Measurements from ENCODE around the gene RBM6.
"Not testable (repeated sequence)": the region's sequence is repeated elsewhere in the genome, so short reads cannot be mapped to it uniquely, and the experiment has no call there.

The RBM6 gene

GRCh38 chr3:49939858-49940666 lies at the start of gene RBM6:
Gene RBM6 (plus strand): TSS chr3:49940150. CDS start chr3:49962642, 22,492 bp downstream.
- Histone ChIP-seq H3K36me3 (ENCODE audit: control insufficient read depth, insufficient read depth, low read length) (no peaks in the 10 kb centered on the region), H3K4me1 (ENCODE audit: control insufficient read depth, insufficient read depth, low read length) (peaks cover 5% of the 10 kb centered on the region), H3K27me3 (ENCODE audit: control insufficient read depth, insufficient read depth, low read length) (no peaks in the 10 kb centered on the region), H3K4me3 (ENCODE audit: low read length) (peak within 1 kb of the TSS; percentile 98), H3K9ac (ENCODE audit: low read length) (peak within 1 kb of the TSS; percentile 96), H3K27ac (ENCODE audit: low read depth, low read length) (peak within 1 kb of the TSS; percentile 94)

- H3K27ac ChIP-seq (ENCODE audit: low read depth, low read length): no peak overlapping the region
- H3K27me3 ChIP-seq (ENCODE audit: control insufficient read depth, insufficient read depth, low read length): no peaks in the 10 kb centered on the region
- no peak overlapping the region for H3K9ac ChIP-seq (ENCODE audit: low read length)
- H3K36me3 ChIP-seq (ENCODE audit: control insufficient read depth, insufficient read depth, low read length): peaks cover 12% of the 10 kb centered on the region
- no peak overlapping the region for H3K4me3 ChIP-seq (ENCODE audit: low read length)
- no peaks in the 10 kb centered on the region for H3K4me1 ChIP-seq (ENCODE audit: control insufficient read depth, insufficient read depth, low read length)
Observed at GRCh38 chr3:49895791-49896190, 44.2 kb upstream of the RBM6 start.

- no peaks in the 10 kb centered on the region for H3K27me3 ChIP-seq (ENCODE audit: control insufficient read depth, insufficient read depth, low read length)
- no peaks in the 10 kb centered on the region for H3K4me1 ChIP-seq (ENCODE audit: control insufficient read depth, insufficient read depth, low read length)
- peaks cover 9% of the 10 kb centered on the region for H3K36me3 ChIP-seq (ENCODE audit: control insufficient read depth, insufficient read depth, low read length)
- no peak overlapping the region for H3K9ac ChIP-seq (ENCODE audit: low read length)
- H3K4me3 ChIP-seq (ENCODE audit: low read length): no peak overlapping the region
- H3K27ac ChIP-seq (ENCODE audit: low read depth, low read length): no peak overlapping the region
Observed at GRCh38 chr3:49896345-49896744, 43.6 kb upstream of the RBM6 start.

GRCh38 chr3:49898991-49899390 lies 41.0 kb upstream of the RBM6 start:
- H3K27me3 ChIP-seq (ENCODE audit: control insufficient read depth, insufficient read depth, low read length): no peaks in the 10 kb centered on the region
- no peak overlapping the region for H3K9ac ChIP-seq (ENCODE audit: low read length)
- no peaks in the 10 kb centered on the region for H3K4me1 ChIP-seq (ENCODE audit: control insufficient read depth, insufficient read depth, low read length)
- H3K4me3 ChIP-seq (ENCODE audit: low read length): no peak overlapping the region
- H3K27ac ChIP-seq (ENCODE audit: low read depth, low read length): no peak overlapping the region
- peaks cover 9% of the 10 kb centered on the region for H3K36me3 ChIP-seq (ENCODE audit: control insufficient read depth, insufficient read depth, low read length)

GRCh38 chr3:49899815-49900214 lies 40.1 kb upstream of the RBM6 start:
- H3K27ac ChIP-seq (ENCODE audit: low read depth, low read length): no peak overlapping the region
- H3K27me3 ChIP-seq (ENCODE audit: control insufficient read depth, insufficient read depth, low read length): no peaks in the 10 kb centered on the region
- H3K9ac ChIP-seq (ENCODE audit: low read length): no peak overlapping the region
- H3K36me3 ChIP-seq (ENCODE audit: control insufficient read depth, insufficient read depth, low read length): peaks cover 9% of the 10 kb centered on the region
- peak overlapping the region; percentile 10 for H3K4me3 ChIP-seq (ENCODE audit: low read length)
- H3K4me1 ChIP-seq (ENCODE audit: control insufficient read depth, insufficient read depth, low read length): no peaks in the 10 kb centered on the region

- H3K4me1 ChIP-seq (ENCODE audit: control insufficient read depth, insufficient read depth, low read length): peaks cover under 1% of the 10 kb centered on the region
- H3K9ac ChIP-seq (ENCODE audit: low read length): no peak overlapping the region
- H3K27ac ChIP-seq (ENCODE audit: low read depth, low read length): no peak overlapping the region
- H3K27me3 ChIP-seq (ENCODE audit: control insufficient read depth, insufficient read depth, low read length): no peaks in the 10 kb centered on the region
- H3K36me3 ChIP-seq (ENCODE audit: control insufficient read depth, insufficient read depth, low read length): peaks cover 6% of the 10 kb centered on the region
- H3K4me3 ChIP-seq (ENCODE audit: low read length): peak overlapping the region; percentile 16
Observed at GRCh38 chr3:49900491-49901153, 39.3 kb upstream of the RBM6 start.

GRCh38 chr3:49901366-49902339 lies 38.3 kb upstream of the RBM6 start:
- Histone ChIP-seq H3K9ac (ENCODE audit: low read length) (no peak overlapping the region), H3K27me3 (ENCODE audit: control insufficient read depth, insufficient read depth, low read length) (no peaks in the 10 kb centered on the region), H3K4me3 (ENCODE audit: low read length) (peak overlapping the region; percentile 30), H3K27ac (ENCODE audit: low read depth, low read length) (no peak overlapping the region), H3K4me1 (ENCODE audit: control insufficient read depth, insufficient read depth, low read length) (peaks cover 9% of the 10 kb centered on the region), H3K36me3 (ENCODE audit: control insufficient read depth, insufficient read depth, low read length) (peaks cover 5% of the 10 kb centered on the region)

- Histone ChIP-seq H3K27me3 (ENCODE audit: control insufficient read depth, insufficient read depth, low read length) (no peaks in the 10 kb centered on the region), H3K4me1 (ENCODE audit: control insufficient read depth, insufficient read depth, low read length) (peaks cover 9% of the 10 kb centered on the region), H3K36me3 (ENCODE audit: control insufficient read depth, insufficient read depth, low read length) (no peaks in the 10 kb centered on the region), H3K4me3 (ENCODE audit: low read length) (peak overlapping the region; percentile 63), H3K27ac (ENCODE audit: low read depth, low read length) (no peak overlapping the region), H3K9ac (ENCODE audit: low read length) (no peak overlapping the region)
Observed at GRCh38 chr3:49902511-49903345, 37.2 kb upstream of the RBM6 start.

GRCh38 chr3:49903451-49904424 lies 36.2 kb upstream of the RBM6 start, which contains the start of gene MST1R:
Gene MST1R (minus strand): TSS chr3:49903873. CDS start chr3:49903609, 264 bp downstream.
- H3K36me3 ChIP-seq (ENCODE audit: control insufficient read depth, insufficient read depth, low read length): no peaks in the 10 kb centered on the region
- peak within 1 kb of the TSS; percentile 25 for H3K27ac ChIP-seq (ENCODE audit: low read depth, low read length)
- no peaks in the 10 kb centered on the region for H3K27me3 ChIP-seq (ENCODE audit: control insufficient read depth, insufficient read depth, low read length)
- peaks cover 9% of the 10 kb centered on the region for H3K4me1 ChIP-seq (ENCODE audit: control insufficient read depth, insufficient read depth, low read length)
- peak within 1 kb of the TSS; percentile 63 for H3K4me3 ChIP-seq (ENCODE audit: low read length)
- no peak within 1 kb of the TSS for H3K9ac ChIP-seq (ENCODE audit: low read length)

- not testable (repeated sequence) for H3K9ac ChIP-seq (ENCODE audit: low read length); H3K4me1 ChIP-seq (ENCODE audit: control insufficient read depth, insufficient read depth, low read length); H3K36me3 ChIP-seq (ENCODE audit: control insufficient read depth, insufficient read depth, low read length); H3K27me3 ChIP-seq (ENCODE audit: control insufficient read depth, insufficient read depth, low read length); H3K4me3 ChIP-seq (ENCODE audit: low read length); H3K27ac ChIP-seq (ENCODE audit: low read depth, low read length)
Observed at GRCh38 chr3:49904448-49904847, 35.5 kb upstream of the RBM6 start.
